Erythroblast (primary cell): ENCODE results near the gene C2orf72.
"Not testable (repeated sequence)": the region's sequence is repeated elsewhere in the genome, so short reads cannot be mapped to it uniquely, and the experiment has no call there.

Experiments used
- GATA1 ChIP-seq: IDR thresholded peaks from 2 replicates; pipeline ENCODE4 v1.6.1; 2011; ENCODE audit warnings: low read depth, mild to moderate bottlenecking, control low read depth, low read length, moderate library complexity
- POLR2A ChIP-seq: IDR thresholded peaks from 2 replicates; pipeline ENCODE4 v1.6.1; 2011; ENCODE audit warnings: mild to moderate bottlenecking, low read length

- not testable (repeated sequence) for TF ChIP-seq POLR2A, GATA1
Measured at GRCh38 chr2:231067531-231067930, 30.2 kb downstream of the C2orf72 start.
